GM18867 (cell line): ENCODE results near the gene EIF4B.
"Not testable (repeated sequence)": the region's sequence is repeated elsewhere in the genome, so short reads cannot be mapped to it uniquely, and the experiment has no call there.

ENCODE experiments used
- ATAC-seq: cut with Tn5 transposase; IDR thresholded peaks from one replicate; pipeline ENCODE4 v1.9.1; 2021; ENCODE audit warnings: mild to moderate bottlenecking, moderate library complexity; ENCODE audit not compliant: unreplicated experiment

EIF4B gene

DNA sequence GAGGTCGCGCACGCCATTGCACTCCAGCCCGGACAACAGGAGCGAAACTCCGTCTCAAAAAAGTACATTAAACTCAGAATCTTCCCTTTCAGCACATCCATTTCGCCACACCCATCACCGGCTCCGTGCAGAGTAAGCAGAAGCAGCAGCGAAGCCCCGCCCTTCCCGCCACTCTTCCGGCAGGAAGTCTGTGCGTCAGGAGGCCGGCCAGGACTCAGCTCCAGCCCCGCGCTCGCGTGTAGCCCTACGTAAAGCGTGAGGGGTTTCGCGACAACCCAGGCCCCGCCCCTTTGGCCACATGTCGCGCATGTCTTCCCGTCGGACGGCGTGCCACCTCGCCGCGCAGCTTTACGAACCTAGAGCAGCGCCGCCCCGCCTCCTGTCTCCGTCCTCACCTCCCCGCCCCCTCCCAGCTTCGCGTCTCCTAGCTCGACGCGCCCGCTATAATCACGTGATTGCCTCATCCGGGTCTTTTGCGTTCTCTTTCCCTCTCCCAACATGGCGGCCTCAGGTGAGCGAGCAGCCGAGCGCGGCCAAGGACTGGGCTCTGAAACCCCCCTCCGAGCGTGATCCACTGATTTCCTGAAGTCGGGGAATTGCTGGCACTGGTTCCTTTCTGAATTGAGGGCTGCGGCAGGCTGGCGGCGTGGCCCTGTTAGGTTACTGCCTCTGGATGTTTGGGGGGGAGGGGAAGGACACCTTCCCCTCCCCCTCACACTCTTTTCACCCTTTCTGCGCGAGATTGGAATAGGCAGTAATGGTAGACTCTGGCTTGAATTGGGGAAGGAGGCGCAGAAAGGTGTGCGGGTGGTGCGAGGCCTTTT, at the start of gene EIF4B:
Gene EIF4B, plus strand, starts transcription at position 471 of the 824 bp plus-strand sequence. Its CDS starts 28 bp downstream, at position 499.
- peak; percentile 87 for ATAC-seq

DNA sequence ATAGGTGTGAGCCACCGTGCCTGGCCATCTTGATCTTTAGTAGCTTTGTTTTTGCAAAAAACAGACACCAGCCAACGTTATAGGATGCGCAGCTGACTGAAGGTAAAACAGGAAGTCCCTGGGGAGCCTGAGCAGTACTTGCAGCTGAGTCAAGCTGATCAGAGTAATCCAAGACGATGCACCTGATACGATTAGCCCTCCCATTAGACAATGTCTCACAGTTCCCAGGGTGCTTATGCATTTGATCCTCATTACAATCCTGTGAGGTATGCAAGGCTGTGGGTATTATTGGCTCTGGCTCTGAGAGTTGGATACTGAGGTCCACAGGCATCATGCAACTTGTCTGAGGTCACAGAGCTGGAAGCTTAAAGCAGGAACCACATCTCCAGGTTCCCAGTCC, 49.3 kb upstream of the EIF4B start:
- no peak for ATAC-seq

GRCh38 chr12:52964556-52965336, 41.5 kb upstream of the EIF4B start:
- ATAC-seq = no peak

DNA sequence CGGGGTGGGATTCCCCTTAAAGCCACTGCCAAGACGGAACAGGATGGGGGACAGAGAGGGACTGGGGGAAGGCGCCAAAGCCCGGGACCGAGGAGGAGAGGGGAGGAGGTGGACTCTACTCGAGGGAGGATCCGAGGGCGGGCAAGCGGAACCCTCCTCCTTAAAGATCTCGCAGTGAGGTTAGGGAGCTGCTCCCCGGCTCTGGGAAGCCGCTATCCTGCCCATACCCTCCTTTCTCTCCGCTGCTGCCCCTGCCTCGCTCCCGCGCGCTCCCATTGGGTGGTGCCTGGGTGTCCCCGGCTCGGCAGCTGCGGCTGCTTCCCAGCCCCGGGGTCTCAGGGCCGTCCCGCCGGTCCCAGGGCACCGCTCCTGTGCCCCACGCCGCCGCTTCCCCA, 40.9 kb upstream of the EIF4B start:
- ATAC-seq = no peak

GRCh38 chr12:52969166-52969795, 37.0 kb upstream of the EIF4B start:
- no peak for ATAC-seq

DNA sequence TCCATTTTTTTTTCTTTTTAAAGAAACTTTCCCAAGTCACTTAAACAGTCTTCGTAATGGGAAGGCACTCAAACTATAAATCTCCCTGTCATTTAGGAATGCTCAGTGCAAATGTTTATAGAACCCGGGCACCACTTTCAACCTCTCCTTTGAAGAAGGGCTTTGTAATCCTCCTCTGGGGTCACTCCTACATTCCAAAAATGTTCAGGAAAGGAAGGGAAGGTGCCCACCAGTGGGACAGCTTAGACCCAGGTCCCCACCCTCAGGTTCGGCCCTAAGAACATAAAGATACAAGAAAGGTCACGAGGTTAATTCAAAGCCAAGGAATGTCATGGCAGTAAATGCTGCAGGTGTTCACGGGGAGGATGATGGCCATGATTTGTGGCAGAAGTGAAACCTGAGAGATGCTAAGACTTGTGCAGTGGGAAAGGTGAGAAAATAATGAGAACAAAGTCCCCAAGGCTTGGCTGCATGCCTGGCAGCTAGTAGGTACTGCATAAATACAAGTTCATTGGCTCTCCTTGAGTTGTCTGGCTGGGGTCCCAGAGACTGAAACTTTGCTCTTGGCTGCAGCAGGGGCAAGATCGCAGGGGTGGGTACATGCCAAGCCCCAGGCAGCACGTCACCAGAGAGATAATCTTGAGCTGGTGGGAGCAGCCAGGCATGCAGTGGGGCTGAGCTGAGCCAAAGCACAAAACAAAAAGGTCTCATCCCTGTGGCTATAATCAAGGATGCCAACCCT, 36.3 kb upstream of the EIF4B start:
- ATAC-seq = no peak

GRCh38 chr12:52971679-52972329, 34.5 kb upstream of the EIF4B start:
- no peak for ATAC-seq

GRCh38 chr12:52975204-52975603, 31.1 kb upstream of the EIF4B start:
- ATAC-seq = no peak

- ATAC-seq = no peak
Measured at GRCh38 chr12:52975820-52976573, 30.3 kb upstream of the EIF4B start.

DNA sequence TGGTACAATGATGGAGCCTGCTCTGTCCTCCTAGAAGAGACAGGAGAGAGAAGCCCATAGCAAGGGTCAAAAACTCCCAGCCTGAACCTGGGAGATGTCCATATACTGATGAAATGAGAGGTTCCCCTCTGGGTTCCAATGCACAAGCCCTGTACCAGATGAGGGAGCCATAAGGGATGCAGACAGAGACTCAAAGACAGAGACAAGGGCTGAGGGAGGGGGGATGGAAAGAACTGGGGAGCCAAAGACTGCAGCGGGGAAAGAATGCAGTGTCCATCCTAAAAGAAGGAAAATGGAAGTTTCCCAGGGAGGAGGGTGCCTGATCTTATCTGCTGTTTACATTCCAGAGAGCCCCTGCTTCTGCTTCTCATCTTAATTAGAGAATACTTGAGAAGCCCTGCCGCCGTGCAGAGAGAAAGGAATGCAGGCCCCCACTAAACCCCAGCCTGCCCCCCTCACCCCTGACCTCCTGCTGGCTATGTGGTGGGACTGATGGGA, 29.6 kb upstream of the EIF4B start:
- ATAC-seq = no peak

DNA sequence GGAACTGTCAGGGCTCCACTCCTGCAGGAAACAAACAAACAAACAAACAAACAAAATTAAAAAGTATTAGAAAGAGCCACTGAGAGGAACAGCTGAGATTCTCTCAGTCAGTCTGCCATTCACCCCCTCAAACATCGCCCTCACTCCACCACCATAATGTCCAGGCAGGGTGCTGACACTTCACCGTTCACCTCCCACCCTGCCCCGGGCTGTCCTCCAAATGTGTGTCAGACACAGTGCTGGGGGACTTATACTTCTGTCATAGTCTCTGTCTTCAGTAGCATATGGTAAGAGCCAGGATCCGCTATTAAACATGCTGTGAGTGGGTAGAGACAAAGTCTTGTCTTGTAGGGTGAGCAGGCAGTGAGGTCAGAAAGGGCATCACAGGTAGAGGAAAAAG, 29.1 kb upstream of the EIF4B start:
- ATAC-seq = no peak

- no peak for ATAC-seq
Measured at GRCh38 chr12:52980096-52980649, 26.1 kb upstream of the EIF4B start.

- ATAC-seq = peak; percentile 75
Measured at GRCh38 chr12:52980650-52981423, 25.4 kb upstream of the EIF4B start.

DNA sequence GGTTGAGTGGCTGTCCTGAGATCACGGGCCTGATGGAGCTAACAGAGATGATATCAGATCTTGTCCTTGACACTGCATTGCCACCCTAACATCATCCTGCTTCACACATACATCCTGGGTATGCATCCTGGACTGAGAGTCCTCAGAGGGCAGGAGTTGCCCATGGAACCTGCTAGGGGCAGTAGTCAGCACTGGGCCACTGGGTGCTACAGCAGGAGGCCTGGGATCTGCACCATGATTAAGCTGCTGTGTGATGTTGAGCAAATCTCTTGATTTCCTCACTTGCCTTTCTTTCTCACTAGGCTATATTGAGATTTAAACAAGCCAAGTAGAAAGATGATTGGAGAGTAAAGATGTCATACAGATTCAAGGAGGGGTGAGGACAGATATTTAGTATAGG, 22.1 kb upstream of the EIF4B start:
- ATAC-seq = no peak

DNA sequence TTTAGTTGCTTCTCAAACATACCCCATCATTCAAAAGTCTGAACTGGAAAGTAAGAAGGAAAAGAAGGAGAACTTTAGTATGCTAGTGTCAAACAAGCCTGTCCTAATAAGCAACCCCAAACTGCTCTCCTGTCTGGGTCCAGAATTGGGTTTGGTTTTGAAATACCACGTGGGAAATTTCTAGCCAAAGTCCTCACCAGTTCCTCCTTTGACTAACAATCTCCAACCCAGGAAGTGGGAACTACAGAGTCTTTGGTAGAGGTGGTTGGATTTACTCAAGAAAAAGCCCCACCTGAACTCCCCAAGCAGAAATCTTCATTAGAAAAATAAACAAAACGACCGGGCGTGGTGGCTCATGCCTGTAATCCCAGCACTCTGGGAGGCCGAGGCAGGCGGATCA, 17.4 kb upstream of the EIF4B start:
- no peak for ATAC-seq

- no peak for ATAC-seq
Measured at GRCh38 chr12:52990206-52990605, 16.1 kb upstream of the EIF4B start.

- not testable (repeated sequence) for ATAC-seq
Measured at GRCh38 chr12:52992240-52992639, 14.0 kb upstream of the EIF4B start.
